ACC112 (cell line): Measurements from ENCODE around the gene BORCS8.

Source experiments
- H2AFZ ChIP-seq: fragments of 200-600 bp; sonication (generic); one replicate; pipeline ENCODE4 v1.6.0; 2017; ENCODE audit warnings: antibody characterized with exemption, low read length; ENCODE audit not compliant: unreplicated experiment
- H3K27ac ChIP-seq: fragments of 200-600 bp; sonication (generic); 2 replicates; pipeline ENCODE4 v1.5.1; 2014; ENCODE audit warnings: low read depth, mild to moderate bottlenecking, antibody characterized with exemption, low read length, moderate library complexity
- H3K27me3 ChIP-seq: fragments of 200-600 bp; sonication (generic); 2 replicates; pipeline ENCODE4 v1.6.1; 2014; ENCODE audit warnings: mild to moderate bottlenecking, antibody characterized with exemption, low read length, moderate library complexity, mixed read lengths; ENCODE audit not compliant: insufficient read depth
- H3K36me3 ChIP-seq: fragments of 200-600 bp; sonication (generic); 2 replicates; pipeline ENCODE4 v1.6.1; 2016; ENCODE audit warnings: mild to moderate bottlenecking, antibody characterized with exemption, low read length, moderate library complexity, mixed read lengths; ENCODE audit not compliant: insufficient read depth
- H3K4me1 ChIP-seq: fragments of 200-600 bp; sonication (generic); one replicate; pipeline ENCODE4 v1.6.1; 2016; ENCODE audit warnings: low read length, mixed read lengths; ENCODE audit not compliant: insufficient read depth, unreplicated experiment, control insufficient read depth
- H3K4me3 ChIP-seq: fragments of 200-600 bp; sonication (generic); 2 replicates; pipeline ENCODE4 v1.5.1; 2014; ENCODE audit warnings: mild to moderate bottlenecking, low read depth, low read length
- H3K79me2 ChIP-seq: fragments of 200-600 bp; sonication (generic); one replicate; pipeline ENCODE4 v1.6.0; 2016; ENCODE audit warnings: low read length; ENCODE audit not compliant: control insufficient read depth, unreplicated experiment, insufficient read depth

The BORCS8 gene

GRCh38 chr19:19192078-19192882 is at the start of gene BORCS8, which contains the start of gene RFXANK:
TSS of gene BORCS8 (minus strand) at chr19:19192152. CDS start at chr19:19192117, 35 bp downstream.
TSS of gene RFXANK (plus strand) at chr19:19192258. CDS start at chr19:19193947, 1,689 bp downstream.
- H2AFZ ChIP-seq = peak within 1 kb of the TSS; percentile 100
- H3K79me2 ChIP-seq = peaks cover 38% of the 10 kb centered on the region
- H3K36me3 ChIP-seq = no peaks in the 10 kb centered on the region
- H3K4me3 ChIP-seq = peak within 1 kb of the TSS; percentile 98
- peaks cover 11% of the 10 kb centered on the region for H3K4me1 ChIP-seq
- peak within 1 kb of the TSS; percentile 95 for H3K27ac ChIP-seq
- no peaks in the 10 kb centered on the region for H3K27me3 ChIP-seq

- Histone ChIP-seq H3K27me3 (0 out of 2 replicates have a peak, but pooled peaks cover 4% of the 10 kb centered on the region), H3K4me1 (no peaks in the 10 kb centered on the region), H3K4me3 (no peak overlapping the region), H3K36me3 (no peaks in the 10 kb centered on the region), H3K27ac (no peak overlapping the region), H2AFZ (no peak overlapping the region), H3K79me2 (no peaks in the 10 kb centered on the region)
Observed at GRCh38 chr19:19240476-19240875, 48.5 kb upstream of the BORCS8 start.

GRCh38 chr19:19239675-19240074 is 47.7 kb upstream of the BORCS8 start:
- 0 out of 2 replicates have a peak, but pooled peaks cover 4% of the 10 kb centered on the region for H3K27me3 ChIP-seq
- no peaks in the 10 kb centered on the region for H3K79me2 ChIP-seq
- no peaks in the 10 kb centered on the region for H3K4me1 ChIP-seq
- no peak overlapping the region for H3K27ac ChIP-seq
- no peak overlapping the region for H2AFZ ChIP-seq
- H3K4me3 ChIP-seq = no peak overlapping the region
- H3K36me3 ChIP-seq = no peaks in the 10 kb centered on the region

GRCh38 chr19:19238126-19238894 is 46.4 kb upstream of the BORCS8 start:
- no peak overlapping the region for H3K27ac ChIP-seq
- no peaks in the 10 kb centered on the region for H3K4me1 ChIP-seq

GRCh38 chr19:19236173-19236572 is 44.2 kb upstream of the BORCS8 start:
- no peak overlapping the region for H3K4me3 ChIP-seq
- no peak overlapping the region for H3K27ac ChIP-seq
- no peaks in the 10 kb centered on the region for H3K4me1 ChIP-seq
- no peaks in the 10 kb centered on the region for H3K36me3 ChIP-seq
- H3K27me3 ChIP-seq = peaks cover 10% of the 10 kb centered on the region; the same call in 1 of the 2 replicates
- H3K79me2 ChIP-seq = no peaks in the 10 kb centered on the region
- H2AFZ ChIP-seq = no peak overlapping the region

More at GRCh38 chr19:19238126-19238894, 46.4 kb upstream of the BORCS8 start:
- no peaks in the 10 kb centered on the region for H3K36me3 ChIP-seq
- H2AFZ ChIP-seq = no peak overlapping the region
- H3K79me2 ChIP-seq = no peaks in the 10 kb centered on the region
- 0 out of 2 replicates have a peak, but pooled peaks cover 4% of the 10 kb centered on the region for H3K27me3 ChIP-seq
- no peak overlapping the region for H3K4me3 ChIP-seq

- Histone ChIP-seq H3K4me3 (no peak overlapping the region), H3K36me3 (no peaks in the 10 kb centered on the region), H3K27ac (no peak overlapping the region), H3K4me1 (no peaks in the 10 kb centered on the region), H2AFZ (no peak overlapping the region), H3K27me3 (peaks cover 6% of the 10 kb centered on the region; the same call in 1 of the 2 replicates), H3K79me2 (no peaks in the 10 kb centered on the region)
Observed at GRCh38 chr19:19234220-19234816, 42.4 kb upstream of the BORCS8 start.

- Histone ChIP-seq H3K27me3 (peaks cover 6% of the 10 kb centered on the region), H2AFZ (no peak overlapping the region), H3K4me1 (no peaks in the 10 kb centered on the region), H3K36me3 (no peaks in the 10 kb centered on the region), H3K4me3 (no peak overlapping the region), H3K79me2 (no peaks in the 10 kb centered on the region), H3K27ac (no peak overlapping the region)
Observed at GRCh38 chr19:19232261-19232721, 40.3 kb upstream of the BORCS8 start.

GRCh38 chr19:19230999-19231398 is 39.0 kb upstream of the BORCS8 start:
- no peaks in the 10 kb centered on the region for H3K79me2 ChIP-seq
- no peaks in the 10 kb centered on the region for H3K4me1 ChIP-seq
- H2AFZ ChIP-seq = no peak overlapping the region
- H3K4me3 ChIP-seq = no peak overlapping the region
- no peak overlapping the region for H3K27ac ChIP-seq
- H3K36me3 ChIP-seq = no peaks in the 10 kb centered on the region
- peaks cover 6% of the 10 kb centered on the region for H3K27me3 ChIP-seq

- Histone ChIP-seq H3K79me2 (no peaks in the 10 kb centered on the region), H3K27me3 (peaks cover 11% of the 10 kb centered on the region), H3K36me3 (no peaks in the 10 kb centered on the region), H3K27ac (no peak overlapping the region), H3K4me1 (no peaks in the 10 kb centered on the region), H3K4me3 (no peak overlapping the region), H2AFZ (no peak overlapping the region)
Observed at GRCh38 chr19:19229701-19230100, 37.7 kb upstream of the BORCS8 start.

- H2AFZ ChIP-seq = no peak overlapping the region
- no peaks in the 10 kb centered on the region for H3K36me3 ChIP-seq
- H3K4me3 ChIP-seq = no peak overlapping the region
- H3K27ac ChIP-seq = no peak overlapping the region
- peaks cover 10% of the 10 kb centered on the region for H3K27me3 ChIP-seq
- H3K4me1 ChIP-seq = no peaks in the 10 kb centered on the region
- no peaks in the 10 kb centered on the region for H3K79me2 ChIP-seq
Observed at GRCh38 chr19:19227217-19227616, 35.3 kb upstream of the BORCS8 start.
